ENCODE results near the gene TRPV6. TPM values are rescaled to one million over a fixed set of nuclear protein-coding genes. Genes with fewer than 3 reads are reported as not detected.

TRPV6 gene
- total RNA-seq, 1 donor from 2014 or later, result not detected

GRCh38 chr7:142894985-142895593 lies 9.5 kb upstream of the TRPV6 start:
- Mint-ChIP-seq H3K4me1 (ENCODE audit: unreplicated experiment) (peaks cover 6% of the 10 kb centered on the region), H3K4me3 (ENCODE audit: unreplicated experiment) (no peak overlapping the region), H3K27ac (ENCODE audit: unreplicated experiment) (no peak overlapping the region), H3K27me3 (ENCODE audit: unreplicated experiment) (peaks cover 21% of the 10 kb centered on the region), H3K36me3 (ENCODE audit: low read depth, unreplicated experiment) (peaks cover 6% of the 10 kb centered on the region), H3K9me3 (ENCODE audit: unreplicated experiment) (no peaks in the 10 kb centered on the region)
- TF ChIP-seq CTCF (IDR thresholded peaks at IDR 0.05; ENCODE audit: unreplicated experiment), result no peak
- DNase-seq (ENCODE audit: low spot score), result no peak

- H3K27ac Mint-ChIP-seq (ENCODE audit: unreplicated experiment), result no peak overlapping the region
- peaks cover 23% of the 10 kb centered on the region for H3K27me3 Mint-ChIP-seq (ENCODE audit: unreplicated experiment)
- no peaks in the 10 kb centered on the region for H3K9me3 Mint-ChIP-seq (ENCODE audit: unreplicated experiment)
- TF ChIP-seq CTCF (IDR thresholded peaks at IDR 0.05; ENCODE audit: unreplicated experiment), result no peak
- H3K36me3 Mint-ChIP-seq (ENCODE audit: low read depth, unreplicated experiment), result peaks cover 6% of the 10 kb centered on the region
- no peak overlapping the region for H3K4me3 Mint-ChIP-seq (ENCODE audit: unreplicated experiment)
- H3K4me1 Mint-ChIP-seq (ENCODE audit: unreplicated experiment), result peaks cover 6% of the 10 kb centered on the region
- DNase-seq (ENCODE audit: low spot score), result no peak
These were observed 8.8 kb upstream of the TRPV6 start for GRCh38 chr7:142894112-142894984.

GRCh38 chr7:142892951-142893350 lies 7.4 kb upstream of the TRPV6 start:
- no peak for TF ChIP-seq CTCF (IDR thresholded peaks at IDR 0.05; ENCODE audit: unreplicated experiment)
- Mint-ChIP-seq H3K27me3 (ENCODE audit: unreplicated experiment) (peaks cover 25% of the 10 kb centered on the region), H3K4me3 (ENCODE audit: unreplicated experiment) (no peak overlapping the region), H3K9me3 (ENCODE audit: unreplicated experiment) (no peaks in the 10 kb centered on the region), H3K36me3 (ENCODE audit: low read depth, unreplicated experiment) (peaks cover 6% of the 10 kb centered on the region), H3K27ac (ENCODE audit: unreplicated experiment) (no peak overlapping the region), H3K4me1 (ENCODE audit: unreplicated experiment) (peaks cover 6% of the 10 kb centered on the region)
- no peak for DNase-seq (ENCODE audit: low spot score)

- Mint-ChIP-seq H3K27me3 (ENCODE audit: unreplicated experiment) (peaks cover 20% of the 10 kb centered on the region), H3K4me3 (ENCODE audit: unreplicated experiment) (no peak overlapping the region), H3K9me3 (ENCODE audit: unreplicated experiment) (no peaks in the 10 kb centered on the region), H3K27ac (ENCODE audit: unreplicated experiment) (peak overlapping the region; percentile 30), H3K4me1 (ENCODE audit: unreplicated experiment) (peaks cover 6% of the 10 kb centered on the region), H3K36me3 (ENCODE audit: low read depth, unreplicated experiment) (peaks cover 6% of the 10 kb centered on the region)
- no peak for DNase-seq (ENCODE audit: low spot score)
- no peak for TF ChIP-seq CTCF (IDR thresholded peaks at IDR 0.05; ENCODE audit: unreplicated experiment)
These were observed 6.0 kb upstream of the TRPV6 start for GRCh38 chr7:142891490-142892082.
